ENCODE measurements around the gene GABBR2.

- TF ChIP-seq POLR2A (IDR thresholded peaks at IDR 0.05): no peak
- TF ChIP-seq CTCF (IDR thresholded peaks at IDR 0.05): no peak
Observed at GRCh38 chr9:98751210-98751609, 42.5 kb upstream of the GABBR2 start.

All from uterus (tissue), 2 donors.